Epithelial cell of esophagus (primary cell): Measurements from ENCODE around the gene WDFY1.
"Not testable (repeated sequence)": the region's sequence is repeated elsewhere in the genome, so short reads cannot be mapped to it uniquely, and the experiment has no call there.

Experiments
- DNase-seq: peaks from one replicate; pipeline ENCODE4 v3.0.0; 2010; ENCODE audit warnings: low read depth
- H3K4me3 ChIP-seq: 2 replicates; pipeline ENCODE4 v1.5.1; 2011; ENCODE audit warnings: mild to moderate bottlenecking, low read length, control low read depth
- CTCF ChIP-seq: IDR thresholded peaks from 2 replicates; pipeline ENCODE4 v1.5.1; 2011; ENCODE audit warnings: low read depth, mild to moderate bottlenecking, low read length, control low read depth, inconsistent platforms; ENCODE audit not compliant: insufficient read depth; ENCODE audit errors: missing control alignments

Gene WDFY1

GRCh38 chr2:223887127-223887526 is 58.0 kb downstream of the WDFY1 start:
- TF ChIP-seq CTCF: no peak
- DNase-seq: peak; percentile 78
- H3K4me3 ChIP-seq: no peak overlapping the region

GRCh38 chr2:223886726-223887125 is 58.4 kb downstream of the WDFY1 start:
- DNase-seq: no peak
- no peak overlapping the region for H3K4me3 ChIP-seq
- TF ChIP-seq CTCF: no peak

- DNase-seq: no peak
- no peak for TF ChIP-seq CTCF
- H3K4me3 ChIP-seq: no peak overlapping the region
Observed at GRCh38 chr2:223884399-223884798, 60.7 kb downstream of the WDFY1 start.

GRCh38 chr2:223882715-223883114 is 62.4 kb downstream of the WDFY1 start:
- DNase-seq: no peak
- H3K4me3 ChIP-seq: no peak overlapping the region
- no peak for TF ChIP-seq CTCF

GRCh38 chr2:223880796-223881195 is 64.3 kb downstream of the WDFY1 start:
- no peak for DNase-seq
- H3K4me3 ChIP-seq: no peak overlapping the region
- no peak for TF ChIP-seq CTCF

GRCh38 chr2:223877721-223878410 is 67.3 kb downstream of the WDFY1 start:
- no peak for TF ChIP-seq CTCF
- DNase-seq: no peak
- H3K4me3 ChIP-seq: no peak overlapping the region

GRCh38 chr2:223873672-223874071 is 71.5 kb downstream of the WDFY1 start:
- TF ChIP-seq CTCF: no peak
- no peak for DNase-seq
- no peak overlapping the region for H3K4me3 ChIP-seq

GRCh38 chr2:223872772-223873171 is 72.4 kb downstream of the WDFY1 start:
- not testable (repeated sequence) for DNase-seq

GRCh38 chr2:223871661-223872060 is 73.5 kb downstream of the WDFY1 start:
- H3K4me3 ChIP-seq, DNase-seq: not testable (repeated sequence)

More at GRCh38 chr2:223872772-223873171, 72.4 kb downstream of the WDFY1 start:
- not testable (repeated sequence) for H3K4me3 ChIP-seq
